Measurements from ENCODE around the gene TCF3. TPM values are rescaled to one million over a fixed set of nuclear protein-coding genes. Genes with fewer than 3 reads are reported as not detected.

TCF3 gene
- polyA plus RNA-seq, 1 donor from 2014 or later = 31.7 TPM

GRCh38 chr19:1648459-1648849 lies 4.0 kb downstream of the TCF3 start:
- H3K9me2 ChIP-seq (ENCODE audit: insufficient read depth, low read length) = no peaks in the 10 kb centered on the region
- no peaks in the 10 kb centered on the region for H3K9me3 ChIP-seq (ENCODE audit: low read length)
- no peaks in the 10 kb centered on the region for H3F3A ChIP-seq (ENCODE audit: insufficient read depth, low read length, poor library complexity, severe bottlenecking)
- H3K4me2 ChIP-seq (ENCODE audit: low read length) = no peak overlapping the region
- no peaks in the 10 kb centered on the region for H4K20me1 ChIP-seq (ENCODE audit: insufficient read depth)
- H3K9ac ChIP-seq (ENCODE audit: low read length) = no peak overlapping the region
- no peak overlapping the region for H2AFZ ChIP-seq (ENCODE audit: low read depth, low read length)
- TF ChIP-seq SMC3 (conservative IDR thresholded peaks at IDR 0.05; ENCODE audit: poor library complexity) (no peak), POLR2AphosphoS5 (IDR thresholded peaks at IDR 0.05) (no peak), REST (IDR thresholded peaks at IDR 0.05; ENCODE audit: borderline replicate concordance) (no peak), MXI1 (conservative IDR thresholded peaks at IDR 0.05; ENCODE audit: poor library complexity, severe bottlenecking) (no peak), CTCF (IDR thresholded peaks at IDR 0.05; ENCODE audit: poor library complexity, severe bottlenecking) (no peak), TAF1 (IDR thresholded peaks at IDR 0.05; ENCODE audit: low read depth) (no peak), EP300 (conservative IDR thresholded peaks at IDR 0.05; ENCODE audit: poor library complexity, severe bottlenecking) (no peak), EZH2 (IDR thresholded peaks at IDR 0.05; ENCODE audit: borderline replicate concordance, insufficient read depth, low read length, poor library complexity, severe bottlenecking) (no peak), RAD21 (conservative IDR thresholded peaks at IDR 0.05) (no peak)
- no peak overlapping the region for H3K27ac ChIP-seq (ENCODE audit: low read length)
- no peaks in the 10 kb centered on the region for H3K27me3 ChIP-seq (ENCODE audit: insufficient read depth, low read depth, low read length)
- no peak overlapping the region for H3K4me3 ChIP-seq (ENCODE audit: low read length)
- no peaks in the 10 kb centered on the region for H3K36me3 ChIP-seq (ENCODE audit: insufficient read depth, low read length)
- peaks cover 31% of the 10 kb centered on the region for H3K79me2 ChIP-seq (replicated peaks; ENCODE audit: insufficient read depth, low read length)

- Histone ChIP-seq H3K9me2 (ENCODE audit: insufficient read depth, low read length) (no peaks in the 10 kb centered on the region), H4K20me1 (ENCODE audit: insufficient read depth) (no peaks in the 10 kb centered on the region), H3K36me3 (ENCODE audit: insufficient read depth, low read length) (no peaks in the 10 kb centered on the region), H3F3A (ENCODE audit: insufficient read depth, low read length, poor library complexity, severe bottlenecking) (no peaks in the 10 kb centered on the region), H3K27ac (ENCODE audit: low read length) (no peak overlapping the region), H3K79me2 (replicated peaks; ENCODE audit: insufficient read depth, low read length) (peaks cover 31% of the 10 kb centered on the region), H3K9me3 (ENCODE audit: low read length) (no peaks in the 10 kb centered on the region), H3K4me3 (ENCODE audit: low read length) (no peak overlapping the region), H3K4me2 (ENCODE audit: low read length) (no peak overlapping the region), H3K27me3 (ENCODE audit: insufficient read depth, low read depth, low read length) (no peaks in the 10 kb centered on the region), H3K9ac (ENCODE audit: low read length) (no peak overlapping the region), H2AFZ (ENCODE audit: low read depth, low read length) (no peak overlapping the region)
- TF ChIP-seq EZH2 (IDR thresholded peaks at IDR 0.05; ENCODE audit: borderline replicate concordance, insufficient read depth, low read length, poor library complexity, severe bottlenecking) (no peak), POLR2AphosphoS5 (IDR thresholded peaks at IDR 0.05) (no peak), EP300 (conservative IDR thresholded peaks at IDR 0.05; ENCODE audit: poor library complexity, severe bottlenecking) (no peak), MXI1 (conservative IDR thresholded peaks at IDR 0.05; ENCODE audit: poor library complexity, severe bottlenecking) (no peak), CTCF (IDR thresholded peaks at IDR 0.05; ENCODE audit: poor library complexity, severe bottlenecking) (no peak), RAD21 (conservative IDR thresholded peaks at IDR 0.05) (no peak), REST (IDR thresholded peaks at IDR 0.05; ENCODE audit: borderline replicate concordance) (no peak), SMC3 (conservative IDR thresholded peaks at IDR 0.05; ENCODE audit: poor library complexity) (no peak), TAF1 (IDR thresholded peaks at IDR 0.05; ENCODE audit: low read depth) (no peak)
Measured at GRCh38 chr19:1647501-1648458, 4.6 kb downstream of the TCF3 start.
